ENCODE data around the gene INKA2.

INKA2 gene

GRCh38 chr1:111739194-111739924 is at the start of gene INKA2:
INKA2 (minus strand) TSS chr1:111739395; CDS start chr1:111739242, 153 bp downstream.
- DNase-seq, result peak; percentile 90

DNA sequence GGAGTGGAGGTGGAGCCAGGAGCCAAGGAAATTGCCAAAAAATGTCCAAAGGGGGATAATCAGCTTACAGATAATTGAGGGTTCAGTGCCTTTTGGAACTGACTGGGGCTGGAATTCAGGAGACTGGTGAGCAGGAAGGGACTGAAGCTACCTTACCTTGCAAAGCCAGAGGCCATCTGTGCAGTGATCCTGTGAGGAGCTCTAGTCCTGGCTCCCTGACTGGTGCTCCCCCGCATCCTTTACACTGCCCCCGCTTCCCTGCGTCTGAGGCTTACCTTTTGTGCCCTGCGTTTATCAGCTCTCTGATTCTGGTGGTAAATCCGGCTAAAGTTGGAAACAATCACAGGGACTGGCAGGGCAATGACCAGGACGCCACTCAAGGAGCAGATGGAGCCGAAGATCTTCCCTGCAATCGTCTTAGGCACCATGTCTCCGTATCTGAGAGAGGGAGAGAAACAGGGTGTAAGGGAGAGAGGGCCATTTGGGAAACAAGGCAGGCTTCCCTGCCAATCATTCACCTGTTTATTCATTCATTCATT is 47.5 kb upstream of the INKA2 start:
- no peak for DNase-seq

DNA sequence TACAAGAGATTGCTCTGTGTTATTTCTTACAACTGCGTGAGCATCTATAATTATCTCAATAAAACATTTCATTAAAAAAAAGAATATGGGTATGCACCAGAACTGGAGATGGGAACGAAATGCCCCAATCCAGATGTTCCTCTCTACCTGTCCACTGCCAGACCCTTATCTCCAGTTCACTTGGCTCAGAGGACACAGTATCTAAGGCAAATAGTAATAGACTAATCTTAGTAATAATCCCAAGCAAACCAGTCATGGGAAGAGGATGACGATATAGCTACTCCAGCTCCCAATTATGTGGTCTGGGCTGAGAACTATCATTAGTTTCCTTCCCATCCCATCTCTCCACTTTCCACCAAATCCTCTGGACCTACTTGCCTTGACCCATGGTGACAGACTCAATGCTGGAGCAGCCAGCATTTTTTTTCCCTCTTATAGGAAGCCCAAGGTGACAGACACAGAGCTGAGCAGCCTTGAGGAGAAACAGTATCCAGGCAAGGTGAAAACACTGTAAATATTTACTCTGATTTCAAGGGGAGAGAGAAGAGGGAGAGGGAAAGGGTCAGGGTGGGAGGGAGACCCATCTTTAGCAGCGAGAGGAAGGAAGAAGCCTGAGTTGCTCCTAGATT is 45.2 kb upstream of the INKA2 start:
- DNase-seq, result no peak

DNA sequence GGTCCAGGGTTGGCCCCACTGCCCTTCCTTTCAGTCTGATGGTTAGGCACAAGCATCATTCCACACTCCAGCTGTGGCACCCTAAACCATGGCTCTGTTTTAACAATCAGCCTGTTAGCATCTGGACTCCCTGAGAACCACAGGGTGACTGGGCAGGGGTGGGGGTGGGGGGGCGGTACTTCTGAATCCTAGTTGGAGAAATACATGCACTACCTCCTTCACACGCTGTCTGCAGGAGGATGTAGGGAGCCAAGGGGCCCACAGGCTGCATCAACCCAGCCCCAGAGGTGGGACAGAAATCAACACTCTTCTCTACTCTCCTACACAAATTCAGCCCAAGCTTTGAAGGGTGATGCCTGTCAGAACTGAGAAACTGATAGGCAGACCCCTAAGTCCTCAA is 40.4 kb upstream of the INKA2 start:
- DNase-seq, result no peak

DNA sequence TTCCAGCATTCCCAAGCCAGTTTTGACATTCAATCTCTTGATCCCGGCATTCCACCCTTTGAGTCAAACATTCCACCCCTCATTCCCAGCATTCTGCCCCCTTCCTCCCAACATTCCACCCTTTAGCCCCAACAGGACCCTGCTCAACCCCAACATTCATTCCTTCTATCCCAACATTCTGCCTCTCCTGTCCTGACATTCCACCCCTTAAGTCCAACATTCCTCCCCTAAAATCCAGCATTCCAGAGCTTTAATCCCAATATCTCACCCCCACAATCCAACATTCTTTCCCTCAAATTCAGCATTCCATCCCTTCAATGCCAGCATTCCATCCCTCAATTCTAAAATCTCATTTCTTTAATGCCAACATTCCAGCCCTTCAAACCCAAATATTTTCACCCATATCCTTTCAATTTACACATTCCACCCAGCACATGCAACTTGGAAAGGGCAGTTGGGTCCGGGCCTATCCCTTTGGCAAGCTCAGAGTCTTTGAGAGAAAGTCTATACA is 39.4 kb upstream of the INKA2 start:
- no peak for DNase-seq

DNA sequence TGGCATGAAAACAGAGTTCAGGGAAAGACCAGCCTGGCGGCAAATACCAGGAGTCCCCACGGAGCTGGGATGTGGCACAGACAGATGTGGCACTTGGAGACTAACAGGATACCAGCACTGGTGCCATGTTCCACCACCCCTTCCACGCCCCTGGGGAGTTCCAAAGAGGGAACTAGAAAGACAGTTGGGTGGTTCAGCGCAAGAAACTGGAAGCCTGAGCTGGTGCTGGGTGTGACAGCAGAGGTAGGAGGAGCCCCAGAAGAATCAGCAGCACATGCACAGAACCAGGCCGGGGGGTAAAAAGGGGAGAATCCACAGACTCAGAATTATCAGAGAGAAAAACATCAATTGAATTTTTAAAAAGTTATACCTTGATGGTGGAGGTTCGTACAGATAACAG is 38.9 kb upstream of the INKA2 start:
- no peak for DNase-seq

DNA sequence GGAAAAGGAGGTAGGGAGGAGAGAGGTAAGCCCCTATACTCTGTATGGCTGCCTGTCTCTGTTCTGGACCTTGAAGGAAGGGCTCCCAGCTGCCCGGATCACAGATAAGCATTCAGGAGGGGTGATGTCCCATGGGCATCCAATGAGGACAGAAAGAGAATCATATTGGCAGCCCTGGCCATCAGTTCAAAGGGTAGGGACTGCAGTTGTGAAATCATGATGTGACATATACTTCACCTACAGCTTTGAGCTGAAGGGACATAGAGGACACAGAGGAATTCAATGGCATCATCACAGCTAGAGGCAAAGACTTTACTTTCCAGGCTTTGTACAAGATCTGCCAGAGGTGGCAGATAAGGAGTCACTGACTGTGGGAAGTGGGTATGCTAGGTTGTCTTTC is 38.1 kb upstream of the INKA2 start:
- DNase-seq, result no peak

GRCh38 chr1:111776861-111777260 is 37.7 kb upstream of the INKA2 start:
- DNase-seq, result no peak

- no peak for DNase-seq
Measured at GRCh38 chr1:111776391-111776790, 37.2 kb upstream of the INKA2 start.

GRCh38 chr1:111775966-111776365 is 36.8 kb upstream of the INKA2 start:
- DNase-seq, result no peak

DNA sequence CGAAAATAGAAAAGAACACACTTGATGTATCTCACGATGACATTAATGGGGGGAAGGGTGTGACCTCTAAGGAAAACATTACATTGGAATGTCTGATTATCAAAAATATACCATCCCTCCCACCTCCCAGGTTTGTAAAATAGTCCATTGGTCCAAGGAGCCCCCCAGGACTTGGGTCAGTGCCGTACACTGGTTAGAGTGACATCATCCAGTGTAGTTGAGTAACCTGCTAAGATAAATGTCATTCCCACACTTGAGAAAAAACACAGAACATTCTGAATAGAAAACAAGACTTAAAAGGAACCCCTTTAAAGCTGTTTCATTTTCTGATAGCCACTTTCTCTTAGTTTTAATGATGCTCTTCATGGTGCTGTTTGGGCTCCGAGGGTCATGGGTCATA is 31.7 kb upstream of the INKA2 start:
- no peak for DNase-seq

DNA sequence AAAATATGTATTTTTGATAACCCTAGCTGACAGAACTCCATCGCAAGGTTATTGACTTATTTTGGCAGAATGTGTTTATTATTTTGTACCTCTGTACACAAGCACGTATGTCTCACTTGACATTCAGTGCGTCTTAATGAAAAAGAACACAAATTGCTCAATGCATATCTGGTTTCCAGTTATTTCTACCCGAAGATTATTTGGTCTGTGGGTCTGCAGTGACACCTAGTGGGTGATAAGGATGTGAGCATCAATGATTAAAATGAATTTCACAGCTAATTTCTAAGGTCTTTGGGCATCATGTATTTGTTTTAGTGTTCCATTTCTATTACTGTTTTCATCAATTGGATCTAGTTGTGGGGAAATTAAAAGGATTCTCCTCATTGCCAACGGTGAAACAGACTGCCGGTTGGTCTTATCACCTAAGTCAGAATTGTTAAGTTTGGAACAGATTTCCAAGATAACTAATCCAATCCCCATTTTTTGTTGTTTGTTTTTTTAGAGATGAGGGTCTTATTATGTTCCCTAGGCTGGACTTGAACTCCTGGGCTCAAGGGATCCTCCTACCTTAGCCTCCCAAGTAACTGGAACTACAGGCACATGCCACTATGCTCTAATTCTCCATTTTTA is 30.4 kb upstream of the INKA2 start:
- DNase-seq, result peak; percentile 71

GRCh38 chr1:111768625-111769024 is 29.4 kb upstream of the INKA2 start:
- DNase-seq, result no peak

- no peak for DNase-seq
Measured at GRCh38 chr1:111768023-111768422, 28.8 kb upstream of the INKA2 start.

GRCh38 chr1:111762332-111762731 is 23.1 kb upstream of the INKA2 start:
- no peak for DNase-seq

GRCh38 chr1:111761717-111762116 is 22.5 kb upstream of the INKA2 start:
- no peak for DNase-seq

GRCh38 chr1:111758373-111758772 is 19.2 kb upstream of the INKA2 start:
- no peak for DNase-seq

GRCh38 chr1:111756124-111756513 is 16.9 kb upstream of the INKA2 start:
- DNase-seq, result no peak

DNA sequence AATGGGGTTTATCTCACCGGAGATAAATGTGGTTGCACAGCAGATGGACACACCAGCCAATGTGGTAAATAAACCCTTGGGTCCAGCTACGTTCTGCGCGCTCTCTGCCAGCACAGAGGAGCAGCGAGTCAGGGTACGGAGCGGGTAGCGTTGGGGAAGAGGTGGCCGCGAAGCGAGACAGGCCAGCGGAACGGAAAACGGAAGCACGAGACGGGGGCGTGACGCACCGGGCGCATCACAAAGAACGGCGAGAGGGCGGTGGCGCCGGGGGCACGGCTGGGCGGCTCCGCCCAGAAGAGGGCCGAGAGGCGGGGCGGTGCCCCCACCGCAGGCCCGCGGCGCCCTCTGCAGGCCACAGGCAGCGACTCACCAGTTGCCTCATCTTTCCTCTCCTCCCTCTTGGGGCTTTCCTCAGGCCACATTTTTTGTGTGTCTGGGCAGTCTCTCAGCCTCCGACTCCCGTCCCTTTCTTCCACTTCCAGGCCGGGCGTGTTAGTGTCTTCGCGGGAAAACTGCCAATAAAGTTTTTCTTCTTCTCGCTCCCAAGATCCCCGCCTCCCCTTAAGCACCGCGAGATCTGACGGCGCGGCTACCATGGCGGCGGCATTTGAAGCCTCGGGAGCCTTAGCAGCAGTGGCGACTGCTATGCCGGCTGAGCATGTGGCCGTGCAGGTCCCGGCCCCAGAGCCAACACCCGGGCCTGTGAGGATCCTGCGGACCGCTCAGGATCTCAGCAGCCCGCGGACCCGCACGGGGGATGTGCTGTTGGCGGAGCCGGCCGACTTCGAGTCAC is 16.3 kb upstream of the INKA2 start, which contains the start of gene DDX20:
TSS of gene DDX20 (plus strand) at position 571 of the 793 bp plus-strand sequence. CDS start at position 595, 24 bp downstream.
- DNase-seq, result peak; percentile 91

DNA sequence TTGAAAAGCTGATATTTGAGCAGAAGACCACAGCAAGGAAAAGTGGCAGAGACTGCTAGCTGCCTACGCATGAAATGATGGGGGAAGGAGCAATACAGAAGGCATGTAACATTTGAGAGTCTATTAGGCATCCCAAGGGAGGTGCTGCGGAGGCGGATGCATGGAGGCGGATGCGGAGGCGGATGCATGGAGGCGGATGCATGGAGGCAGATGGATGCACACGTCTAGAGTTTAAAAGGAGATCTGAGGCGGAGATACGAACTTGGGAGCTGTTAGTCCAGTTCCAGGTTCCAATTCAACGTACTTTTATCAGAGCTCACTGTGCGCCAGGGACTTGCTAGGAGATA is 15.8 kb upstream of the INKA2 start:
- peak; percentile 84 for DNase-seq

DNA sequence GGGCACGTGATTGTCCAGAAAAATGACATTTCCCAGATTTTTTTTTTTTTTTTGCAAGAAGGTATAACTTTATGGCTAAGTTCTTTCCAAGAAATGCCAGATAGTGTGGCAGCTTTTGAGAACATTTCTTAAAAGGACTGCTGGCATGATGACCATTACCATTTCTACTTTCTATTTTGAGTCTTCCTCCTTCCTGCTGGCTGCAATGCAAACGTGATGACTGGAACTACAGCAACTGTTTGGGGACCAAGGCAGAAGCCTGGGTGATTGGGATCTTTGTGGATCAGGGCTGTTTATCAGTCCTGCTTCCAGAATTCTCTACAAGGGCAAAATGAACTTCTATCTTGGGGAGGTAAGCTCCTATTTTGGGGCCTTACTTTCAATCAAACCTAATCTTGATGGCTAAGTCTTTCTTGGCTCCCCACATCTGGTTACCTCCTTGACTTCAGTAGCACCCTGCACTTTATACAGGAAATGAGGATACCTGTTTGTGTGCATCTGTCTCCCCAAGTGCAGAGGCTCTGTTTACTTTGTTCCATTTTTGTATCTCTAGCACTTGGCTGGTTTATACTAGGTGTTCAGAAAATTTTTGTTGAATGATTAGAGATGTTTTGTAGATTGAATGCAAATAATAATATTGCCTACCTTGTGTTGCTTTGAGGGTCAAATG is 12.8 kb upstream of the INKA2 start:
- DNase-seq, result no peak

DNA sequence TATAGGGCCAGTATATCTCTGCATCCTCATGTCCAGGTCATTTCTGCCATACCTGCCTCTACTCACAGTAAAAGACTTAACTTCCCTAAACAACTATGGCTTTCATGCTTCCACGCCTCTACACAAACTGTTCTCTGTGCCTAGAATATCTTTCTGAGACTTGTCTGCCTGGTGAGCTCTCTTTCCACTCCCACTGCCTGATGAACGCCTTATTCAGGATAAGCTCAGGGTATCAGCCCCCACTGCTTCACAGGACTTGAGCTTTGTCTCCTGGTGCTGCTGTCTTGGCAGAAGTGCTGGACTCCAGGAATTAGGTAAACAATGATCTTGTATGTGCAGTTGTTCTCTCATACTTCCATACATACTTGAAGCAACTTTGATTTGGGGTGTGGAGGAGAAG is 11.7 kb upstream of the INKA2 start:
- DNase-seq, result no peak
